A549 treated with DMSO at 1 μM for 4 hours (cell line): ENCODE data around the gene EFEMP1. TPM values are rescaled to one million over a fixed set of nuclear protein-coding genes. Genes with fewer than 3 reads are reported as not detected.

Source experiments
- total RNA-seq: library from RNA; stranded (reverse); fragments of 200-300 nt; extraction: Qiagen RNA extraction; gene quantifications from 5 replicates; pipeline ENCODE4 v1.2.3, GENCODE V29; 2022; ENCODE audit warnings: low read depth

Gene EFEMP1, protein sequence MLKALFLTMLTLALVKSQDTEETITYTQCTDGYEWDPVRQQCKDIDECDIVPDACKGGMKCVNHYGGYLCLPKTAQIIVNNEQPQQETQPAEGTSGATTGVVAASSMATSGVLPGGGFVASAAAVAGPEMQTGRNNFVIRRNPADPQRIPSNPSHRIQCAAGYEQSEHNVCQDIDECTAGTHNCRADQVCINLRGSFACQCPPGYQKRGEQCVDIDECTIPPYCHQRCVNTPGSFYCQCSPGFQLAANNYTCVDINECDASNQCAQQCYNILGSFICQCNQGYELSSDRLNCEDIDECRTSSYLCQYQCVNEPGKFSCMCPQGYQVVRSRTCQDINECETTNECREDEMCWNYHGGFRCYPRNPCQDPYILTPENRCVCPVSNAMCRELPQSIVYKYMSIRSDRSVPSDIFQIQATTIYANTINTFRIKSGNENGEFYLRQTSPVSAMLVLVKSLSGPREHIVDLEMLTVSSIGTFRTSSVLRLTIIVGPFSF
- total RNA-seq: 30.5 to 51.4 TPM (median 45.1 TPM) in 5 replicates

GRCh38 chr2:55923091-55923981 lies at the start of gene EFEMP1:
Gene EFEMP1, minus strand, starts transcription at chr2:55923782. Its CDS starts 1,342 bp downstream, at chr2:55922440.

Other genes starting within 250 kb of the EFEMP1 start
- 32.8 to 70.3 TPM (median 39.8 TPM) in 5 replicates for gene PNPT1, start 229.9 kb downstream of the EFEMP1 start, total RNA-seq